ENCODE measurements around the gene AZGP1. TPM values are rescaled to one million over a fixed set of nuclear protein-coding genes. Genes with fewer than 3 reads are reported as not detected.

AZGP1 gene
- total RNA-seq, result 85.5 TPM
- long read RNA-seq, transcript AZGP1-201 (4 exons, 1,307 nt), result major isoform, 28 of 69 reads
- long read RNA-seq, partial matches to known transcripts, result 0 of 69 reads
- long read RNA-seq, other reads (novel, unspliced or antisense), result 38 of 69 reads

- intact Hi-C loops (cut with micrococcal nuclease), result no loop called here
- TF ChIP-seq CTCF (IDR thresholded peaks at IDR 0.05; ENCODE audit: borderline replicate concordance), result no peak
- Histone ChIP-seq H3K4me1 (peaks cover 21% of the 10 kb centered on the region), H3K27ac (replicated peaks) (peak within 1 kb of the TSS; percentile 75), H3K4me3 (peak within 1 kb of the TSS; percentile 54), H3K9me3 (replicated peaks) (peaks cover 3% of the 10 kb centered on the region), H3K36me3 (no peaks in the 10 kb centered on the region), H3K27me3 (ENCODE audit: low read depth) (peaks cover 9% of the 10 kb centered on the region)
- DNase-seq, result peak; percentile 56
Measured at GRCh38 chr7:99975782-99976521, at the start of gene AZGP1. Gene AZGP1, minus strand, starts transcription at chr7:99976031. Its CDS starts 11 bp downstream, at chr7:99976020.

GRCh38 chr7:100024020-100024619 is 48.3 kb upstream of the AZGP1 start:
- no peak overlapping the region for H3K4me3 ChIP-seq
- peaks cover 25% of the 10 kb centered on the region for H3K4me1 ChIP-seq
- no peaks in the 10 kb centered on the region for H3K27me3 ChIP-seq (ENCODE audit: low read depth)
- no peak for TF ChIP-seq CTCF (IDR thresholded peaks at IDR 0.05; ENCODE audit: borderline replicate concordance)
- intact Hi-C loops (cut with micrococcal nuclease), result no loop called here
- no peak overlapping the region for H3K27ac ChIP-seq (replicated peaks)
- H3K9me3 ChIP-seq (replicated peaks), result no peaks in the 10 kb centered on the region
- no peak for DNase-seq
- peaks cover 60% of the 10 kb centered on the region for H3K36me3 ChIP-seq

- no peak for DNase-seq
- no peaks in the 10 kb centered on the region for H3K27me3 ChIP-seq (ENCODE audit: low read depth)
- no peak for TF ChIP-seq CTCF (IDR thresholded peaks at IDR 0.05; ENCODE audit: borderline replicate concordance)
- peaks cover 31% of the 10 kb centered on the region for H3K4me1 ChIP-seq
- no peak overlapping the region for H3K27ac ChIP-seq (replicated peaks)
- no peaks in the 10 kb centered on the region for H3K9me3 ChIP-seq (replicated peaks)
- H3K36me3 ChIP-seq, result peaks cover 59% of the 10 kb centered on the region
- H3K4me3 ChIP-seq, result no peak overlapping the region
- intact Hi-C loops (cut with micrococcal nuclease), result no loop called here
Measured at GRCh38 chr7:100023526-100023925, 47.7 kb upstream of the AZGP1 start.

- Histone ChIP-seq H3K27ac (replicated peaks) (no peak overlapping the region), H3K4me1 (peaks cover 36% of the 10 kb centered on the region), H3K9me3 (replicated peaks) (no peaks in the 10 kb centered on the region), H3K4me3 (no peak overlapping the region), H3K27me3 (ENCODE audit: low read depth) (no peaks in the 10 kb centered on the region), H3K36me3 (peaks cover 50% of the 10 kb centered on the region)
- no peak for TF ChIP-seq CTCF (IDR thresholded peaks at IDR 0.05; ENCODE audit: borderline replicate concordance)
- no peak for DNase-seq
- intact Hi-C loops (cut with micrococcal nuclease), result no loop called here
Measured at GRCh38 chr7:100022621-100023020, 46.8 kb upstream of the AZGP1 start.

GRCh38 chr7:100021297-100021696 is 45.5 kb upstream of the AZGP1 start:
- no peaks in the 10 kb centered on the region for H3K27me3 ChIP-seq (ENCODE audit: low read depth)
- intact Hi-C loops (cut with micrococcal nuclease), result no loop called here
- H3K36me3 ChIP-seq, result peaks cover 38% of the 10 kb centered on the region
- H3K4me3 ChIP-seq, result no peak overlapping the region
- no peaks in the 10 kb centered on the region for H3K9me3 ChIP-seq (replicated peaks)
- DNase-seq, result no peak
- TF ChIP-seq CTCF (IDR thresholded peaks at IDR 0.05; ENCODE audit: borderline replicate concordance), result no peak
- no peak overlapping the region for H3K27ac ChIP-seq (replicated peaks)
- peaks cover 50% of the 10 kb centered on the region for H3K4me1 ChIP-seq
